Hepatic stellate cell (primary cell): ENCODE data around the gene GPR157.
"Not testable (repeated sequence)": the region's sequence is repeated elsewhere in the genome, so short reads cannot be mapped to it uniquely, and the experiment has no call there.

ENCODE experiments used
- DNase-seq: peaks from one replicate; pipeline ENCODE4 v3.0.0; 2011; ENCODE audit warnings: low spot score

The GPR157 gene

GRCh38 chr1:9115351-9116205 is 13.3 kb downstream of the GPR157 start:
- DNase-seq, result no peak

- no peak for DNase-seq
These were observed 15.7 kb downstream of the GPR157 start for GRCh38 chr1:9112961-9113880.

GRCh38 chr1:9111957-9112356 is 16.9 kb downstream of the GPR157 start:
- no peak for DNase-seq

- DNase-seq, result no peak
These were observed 17.6 kb downstream of the GPR157 start for GRCh38 chr1:9111357-9111691.

GRCh38 chr1:9110669-9111356 is 18.1 kb downstream of the GPR157 start:
- peak; percentile 85 for DNase-seq

GRCh38 chr1:9108056-9108665 is 20.7 kb downstream of the GPR157 start:
- DNase-seq, result no peak

GRCh38 chr1:9107136-9107535 is 21.8 kb downstream of the GPR157 start:
- no peak for DNase-seq

GRCh38 chr1:9106286-9106685 is 22.6 kb downstream of the GPR157 start:
- no peak for DNase-seq

GRCh38 chr1:9105336-9105867 is 23.5 kb downstream of the GPR157 start:
- DNase-seq, result no peak

GRCh38 chr1:9101510-9102146 is 27.3 kb downstream of the GPR157 start:
- DNase-seq, result peak; percentile 76

- peak; percentile 66 for DNase-seq
These were observed 28.3 kb downstream of the GPR157 start for GRCh38 chr1:9100471-9101043.

GRCh38 chr1:9099555-9099954 is 29.3 kb downstream of the GPR157 start:
- DNase-seq, result no peak

- no peak for DNase-seq
These were observed 30.8 kb downstream of the GPR157 start for GRCh38 chr1:9097947-9098705.

GRCh38 chr1:9095818-9096217 is 33.1 kb downstream of the GPR157 start:
- no peak for DNase-seq

GRCh38 chr1:9093996-9094595 is 34.8 kb downstream of the GPR157 start:
- DNase-seq, result not testable (repeated sequence)

GRCh38 chr1:9093581-9093980 is 35.3 kb downstream of the GPR157 start:
- no peak for DNase-seq

- no peak for DNase-seq
These were observed 35.8 kb downstream of the GPR157 start for GRCh38 chr1:9093091-9093490.

GRCh38 chr1:9088807-9089206 is 40.1 kb downstream of the GPR157 start:
- no peak for DNase-seq

- no peak for DNase-seq
These were observed 41.3 kb downstream of the GPR157 start for GRCh38 chr1:9087411-9088125.
